ENCODE measurements around the gene SLCO4C1. TPM values are rescaled to one million over a fixed set of nuclear protein-coding genes. Genes with fewer than 3 reads are reported as not detected.
A peak's percentile ranks its signal among the peaks of the same experiment; 100 is the strongest.
"Not testable (repeated sequence)": the region's sequence is repeated elsewhere in the genome, so short reads cannot be mapped to it uniquely, and the experiment has no call there.

Gene SLCO4C1, protein sequence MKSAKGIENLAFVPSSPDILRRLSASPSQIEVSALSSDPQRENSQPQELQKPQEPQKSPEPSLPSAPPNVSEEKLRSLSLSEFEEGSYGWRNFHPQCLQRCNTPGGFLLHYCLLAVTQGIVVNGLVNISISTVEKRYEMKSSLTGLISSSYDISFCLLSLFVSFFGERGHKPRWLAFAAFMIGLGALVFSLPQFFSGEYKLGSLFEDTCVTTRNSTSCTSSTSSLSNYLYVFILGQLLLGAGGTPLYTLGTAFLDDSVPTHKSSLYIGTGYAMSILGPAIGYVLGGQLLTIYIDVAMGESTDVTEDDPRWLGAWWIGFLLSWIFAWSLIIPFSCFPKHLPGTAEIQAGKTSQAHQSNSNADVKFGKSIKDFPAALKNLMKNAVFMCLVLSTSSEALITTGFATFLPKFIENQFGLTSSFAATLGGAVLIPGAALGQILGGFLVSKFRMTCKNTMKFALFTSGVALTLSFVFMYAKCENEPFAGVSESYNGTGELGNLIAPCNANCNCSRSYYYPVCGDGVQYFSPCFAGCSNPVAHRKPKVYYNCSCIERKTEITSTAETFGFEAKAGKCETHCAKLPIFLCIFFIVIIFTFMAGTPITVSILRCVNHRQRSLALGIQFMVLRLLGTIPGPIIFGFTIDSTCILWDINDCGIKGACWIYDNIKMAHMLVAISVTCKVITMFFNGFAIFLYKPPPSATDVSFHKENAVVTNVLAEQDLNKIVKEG
- 1 to 10 TPM in 1 of 4 donors, under 1 TPM in 3; 0.45 to 1.3 (median 0.72) TPM for total RNA-seq

DNA sequence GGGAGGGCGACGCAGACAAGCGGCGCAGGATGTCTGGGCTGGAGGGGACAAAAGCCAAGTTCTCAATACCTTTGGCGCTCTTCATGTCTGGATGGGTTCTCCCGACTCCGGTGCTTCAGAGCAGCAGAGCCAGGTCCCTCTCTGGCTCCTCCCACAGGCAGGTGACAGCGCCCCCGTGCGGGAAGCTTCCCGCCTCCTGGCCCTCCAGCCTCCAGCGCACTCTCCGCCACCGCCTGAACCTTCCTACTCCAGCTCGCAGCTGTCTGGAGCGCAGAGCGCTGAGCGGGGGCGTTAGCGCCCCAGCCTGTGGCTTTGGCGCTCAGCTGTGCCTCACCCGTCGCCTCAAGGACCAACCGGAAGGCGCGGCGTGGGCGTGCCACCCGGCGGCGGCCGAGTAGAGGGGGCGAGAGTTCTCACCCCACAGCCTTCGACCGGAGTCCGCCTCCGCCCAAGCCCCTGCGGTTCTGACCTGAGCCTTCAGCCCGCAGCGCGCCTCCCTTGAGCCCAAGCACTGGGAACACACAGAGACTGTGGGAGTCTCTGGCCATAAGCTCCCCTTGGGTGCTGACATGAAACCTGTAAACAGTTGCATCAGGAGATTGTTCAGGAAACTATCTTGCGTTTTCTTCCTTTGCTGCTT, at the start of gene SLCO4C1:
Gene SLCO4C1, minus strand, starts transcription at position 107 of the 640 bp plus-strand sequence. Its CDS starts 22 bp downstream, at position 85.
- no peaks in the 10 kb centered on the region for H3K27me3 ChIP-seq
- TF ChIP-seq, protein P1, sequence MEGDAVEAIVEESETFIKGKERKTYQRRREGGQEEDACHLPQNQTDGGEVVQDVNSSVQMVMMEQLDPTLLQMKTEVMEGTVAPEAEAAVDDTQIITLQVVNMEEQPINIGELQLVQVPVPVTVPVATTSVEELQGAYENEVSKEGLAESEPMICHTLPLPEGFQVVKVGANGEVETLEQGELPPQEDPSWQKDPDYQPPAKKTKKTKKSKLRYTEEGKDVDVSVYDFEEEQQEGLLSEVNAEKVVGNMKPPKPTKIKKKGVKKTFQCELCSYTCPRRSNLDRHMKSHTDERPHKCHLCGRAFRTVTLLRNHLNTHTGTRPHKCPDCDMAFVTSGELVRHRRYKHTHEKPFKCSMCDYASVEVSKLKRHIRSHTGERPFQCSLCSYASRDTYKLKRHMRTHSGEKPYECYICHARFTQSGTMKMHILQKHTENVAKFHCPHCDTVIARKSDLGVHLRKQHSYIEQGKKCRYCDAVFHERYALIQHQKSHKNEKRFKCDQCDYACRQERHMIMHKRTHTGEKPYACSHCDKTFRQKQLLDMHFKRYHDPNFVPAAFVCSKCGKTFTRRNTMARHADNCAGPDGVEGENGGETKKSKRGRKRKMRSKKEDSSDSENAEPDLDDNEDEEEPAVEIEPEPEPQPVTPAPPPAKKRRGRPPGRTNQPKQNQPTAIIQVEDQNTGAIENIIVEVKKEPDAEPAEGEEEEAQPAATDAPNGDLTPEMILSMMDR (IDR thresholded peaks at IDR 0.05) = peak in 4 of 6 experiments; percentile 15 to 51 (median 36)
- peak in 1 of 2 donors; percentile 23 for TF ChIP-seq POLR2A (IDR thresholded peaks at IDR 0.05)
- no peak within 1 kb of the TSS for H3K27ac ChIP-seq
- no peaks in the 10 kb centered on the region for H3K9me3 ChIP-seq
- 2 to 5% methylated on average over 18 to 19 of the region's 42 CpGs for WGBS, 2 donors
- intact Hi-C loops (cut with DNase I) = no loop called here
- H3K4me3 ChIP-seq (replicated peaks in 1 of 3) = peak within 1 kb of the TSS in 2 of 3 donors; percentile 27 to 33
- H3K4me1 ChIP-seq = peaks cover 0 to 9% of the 10 kb centered on the region in 2 donors
- no peaks in the 10 kb centered on the region for H3K36me3 ChIP-seq
- peak; percentile 72 to 73 for DNase-seq

DNA sequence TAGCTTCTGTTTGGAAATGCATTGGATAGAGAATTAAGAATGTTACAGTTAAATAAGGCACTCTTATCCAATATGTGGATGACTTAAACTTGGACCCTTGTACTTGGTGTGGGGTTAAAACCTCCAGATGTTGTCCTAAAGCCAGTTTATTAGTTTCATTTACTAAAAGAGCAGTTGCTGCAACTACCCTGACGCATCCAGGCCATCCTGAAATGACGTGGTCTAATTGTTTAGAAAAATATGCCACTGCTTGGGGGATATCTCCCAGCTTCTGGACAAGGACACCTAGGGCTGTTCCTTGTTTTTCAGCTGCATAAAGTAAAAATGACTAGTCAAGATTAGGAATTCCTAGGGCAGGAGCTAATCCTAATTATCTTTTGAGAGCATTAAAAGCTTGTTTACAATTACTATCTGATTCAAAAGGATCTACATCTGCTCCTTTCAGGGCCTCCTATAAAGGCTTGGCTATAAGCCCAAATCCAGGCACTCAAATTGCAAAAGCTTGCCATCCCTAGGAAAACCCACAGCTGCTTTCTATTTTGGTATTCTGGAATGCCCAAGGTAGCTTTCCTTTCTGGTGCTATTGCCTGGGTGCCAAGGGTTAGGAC, 45.7 kb upstream of the SLCO4C1 start:
- WGBS, 2 donors = 79 to 94% methylated on average over 2 of the region's 2 CpGs
- DNase-seq = no peak
- no peaks in the 10 kb centered on the region for H3K9me3 ChIP-seq
- no peak overlapping the region for H3K4me3 ChIP-seq (replicated peaks in 1 of 3)
- H3K36me3 ChIP-seq = no peaks in the 10 kb centered on the region
- intact Hi-C loops (cut with DNase I) = no loop called here
- no peaks in the 10 kb centered on the region for H3K4me1 ChIP-seq
- TF ChIP-seq POLR2A (IDR thresholded peaks at IDR 0.05) = no peak
- TF ChIP-seq, protein P1 (IDR thresholded peaks at IDR 0.05) = no peak
- no peak overlapping the region for H3K27ac ChIP-seq
- no peaks in the 10 kb centered on the region for H3K27me3 ChIP-seq

DNA sequence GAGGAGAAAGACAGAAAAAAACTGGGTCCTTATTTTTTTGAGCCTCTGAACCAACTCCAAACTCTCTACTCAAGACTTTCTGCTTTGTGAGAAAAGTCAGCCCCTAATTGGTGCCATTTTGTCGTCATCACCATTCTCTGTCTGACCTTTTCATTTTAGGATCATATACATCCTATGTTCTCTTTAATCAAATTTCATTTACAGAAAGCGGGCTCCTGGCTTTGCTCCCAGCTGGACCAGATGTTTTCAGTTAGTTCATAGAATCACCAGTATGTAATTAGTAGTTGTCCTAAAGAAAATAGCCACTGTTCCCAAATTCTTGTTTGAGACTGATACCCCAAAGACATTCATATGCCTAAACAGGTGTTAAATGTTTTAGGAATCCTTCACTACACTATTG, 28.6 kb upstream of the SLCO4C1 start:
- Histone ChIP-seq H3K4me3 (replicated peaks in 1 of 3) (no peak overlapping the region), H3K27ac (no peak overlapping the region), H3K9me3 (no peaks in the 10 kb centered on the region), H3K36me3 (no peaks in the 10 kb centered on the region), H3K27me3 (no peaks in the 10 kb centered on the region), H3K4me1 (no peaks in the 10 kb centered on the region)
- 72 to 73% methylated on average over 2 of the region's 2 CpGs for WGBS, 2 donors
- DNase-seq = no peak
- no peak for TF ChIP-seq POLR2A (IDR thresholded peaks at IDR 0.05)
- TF ChIP-seq, protein P1 (IDR thresholded peaks at IDR 0.05) = no peak
- intact Hi-C loops (cut with DNase I) = no loop called here

DNA sequence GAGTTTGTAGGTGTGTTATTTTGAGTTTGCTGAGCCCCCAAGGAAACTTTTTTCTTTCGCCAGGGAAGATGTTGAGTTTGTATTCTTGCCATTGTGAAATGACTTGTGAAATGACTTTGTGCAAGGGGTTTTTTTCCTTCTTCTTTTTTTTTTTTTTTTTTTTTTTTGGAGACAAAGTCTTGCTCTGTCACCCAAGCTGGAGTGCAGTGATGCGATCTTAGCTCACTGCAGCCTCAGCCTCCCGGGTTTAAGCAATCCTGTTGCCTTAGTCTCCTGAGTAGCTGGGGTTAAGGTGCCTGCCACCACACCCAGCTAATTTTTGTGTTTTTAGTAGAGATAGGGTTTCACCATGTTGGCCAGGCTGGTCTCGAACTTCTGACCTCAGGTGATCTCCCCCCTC, 22.7 kb upstream of the SLCO4C1 start:
- H3K9me3 ChIP-seq; H3K27ac ChIP-seq; DNase-seq; H3K4me1 ChIP-seq; H3K36me3 ChIP-seq; intact Hi-C loops (cut with DNase I); H3K27me3 ChIP-seq; H3K4me3 ChIP-seq (replicated peaks in 1 of 3): not testable (repeated sequence)
- 77 to 90% methylated on average over 4 of the region's 4 CpGs for WGBS, 2 donors

DNA sequence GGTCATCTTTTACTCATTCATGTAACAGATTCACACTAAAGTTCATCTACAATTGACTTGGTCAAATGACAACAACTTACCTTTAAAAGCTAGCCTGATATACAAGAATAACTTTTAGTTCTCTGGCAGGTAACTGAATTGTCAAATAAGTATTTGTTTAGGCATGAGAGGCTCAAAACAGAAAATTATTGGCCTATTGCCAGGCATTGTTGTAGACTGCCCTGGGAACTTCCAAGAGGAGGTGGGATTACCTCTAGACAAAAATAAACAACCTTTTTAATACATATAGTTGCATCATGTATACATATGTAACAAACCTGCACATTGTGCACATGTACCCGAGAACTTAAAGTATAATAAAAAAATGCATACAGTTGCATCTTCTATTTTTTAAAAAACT, 18.2 kb upstream of the SLCO4C1 start:
- H3K27me3 ChIP-seq = no peaks in the 10 kb centered on the region
- no peak for TF ChIP-seq POLR2A (IDR thresholded peaks at IDR 0.05)
- TF ChIP-seq, protein P1 (IDR thresholded peaks at IDR 0.05) = no peak
- intact Hi-C loops (cut with DNase I) = no loop called here
- no peak overlapping the region for H3K4me3 ChIP-seq (replicated peaks in 1 of 3)
- WGBS, 2 donors = 83 to 89% methylated on average over 1 of the region's 1 CpG
- no peaks in the 10 kb centered on the region for H3K4me1 ChIP-seq
- H3K36me3 ChIP-seq = no peaks in the 10 kb centered on the region
- no peaks in the 10 kb centered on the region for H3K9me3 ChIP-seq
- DNase-seq = no peak
- no peak overlapping the region for H3K27ac ChIP-seq
